ENCODE data around the gene EEPD1.
A peak's percentile ranks its signal among the peaks of the same experiment; 100 is the strongest.

The EEPD1 gene

DNA sequence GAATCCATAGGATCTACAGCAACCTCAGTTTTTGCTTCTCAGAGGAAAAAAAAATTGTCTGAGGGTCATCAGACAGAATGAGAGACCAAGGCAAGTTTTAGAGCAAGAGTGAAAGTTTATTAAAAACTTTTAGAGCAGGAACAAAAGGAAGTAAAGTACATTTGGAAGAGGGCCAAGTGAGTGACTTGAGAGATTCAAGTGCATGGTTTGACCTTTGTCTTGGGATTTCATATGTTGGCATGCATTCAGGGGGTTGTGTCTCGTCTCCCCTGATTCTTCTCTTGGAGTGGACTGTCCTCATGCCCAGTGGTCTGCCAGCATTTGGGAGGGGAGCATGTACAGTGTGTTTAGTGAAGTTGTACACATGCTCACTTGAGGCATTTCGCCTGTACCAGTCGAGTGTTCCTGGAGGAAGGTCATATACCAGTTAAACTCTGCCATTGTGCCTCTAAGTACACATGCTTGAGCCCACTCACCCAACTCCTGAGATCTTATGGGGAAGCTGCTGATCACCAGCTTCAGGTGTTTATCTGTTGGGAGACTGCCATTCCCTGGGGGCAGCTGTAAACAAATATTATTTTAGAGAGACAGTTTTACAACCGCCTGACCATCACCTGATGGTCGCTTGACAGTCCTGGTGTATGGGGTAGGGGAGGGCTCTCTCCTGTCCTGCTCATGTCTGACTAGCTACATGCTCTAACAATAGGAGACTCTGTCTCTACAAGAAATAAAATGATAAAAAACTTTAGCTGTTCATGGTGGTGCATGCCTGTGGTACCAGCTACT is 109.4 kb downstream of the EEPD1 start:
- no peak for DNase-seq

- DNase-seq: no peak
Observed at GRCh38 chr7:36263095-36263484, 110.0 kb downstream of the EEPD1 start.

DNA sequence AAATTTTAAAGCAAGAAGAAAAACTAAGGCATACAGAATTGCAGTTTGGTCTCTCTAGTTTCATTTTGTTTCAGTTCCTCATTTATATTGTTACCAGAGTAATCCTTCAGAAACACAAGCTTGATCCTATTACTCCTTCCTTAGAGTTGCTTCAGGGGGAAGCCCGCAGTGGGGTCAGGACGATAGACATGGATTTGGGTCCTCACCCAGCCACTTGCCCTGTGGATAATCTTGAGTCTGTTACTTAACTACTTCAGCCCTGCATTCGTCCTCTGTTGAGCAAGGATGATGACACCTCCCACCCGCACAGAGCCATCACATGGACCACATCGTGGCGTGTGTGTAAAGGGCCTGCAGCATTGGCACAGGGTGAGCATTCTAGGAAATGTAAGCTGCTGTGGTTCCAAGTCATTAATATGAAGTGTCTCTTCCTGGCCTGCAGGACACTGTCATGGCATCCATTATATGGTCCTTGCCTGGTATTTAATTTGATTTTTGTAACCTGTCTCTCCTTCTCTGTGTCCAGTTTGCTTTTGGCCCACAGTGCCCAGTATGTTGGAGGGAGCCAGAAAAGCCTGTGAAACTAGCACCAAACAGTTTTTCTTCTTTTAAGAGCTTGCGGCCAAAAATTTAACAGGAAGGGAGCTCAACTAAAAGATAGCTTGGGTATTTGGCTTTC is 111.2 kb downstream of the EEPD1 start:
- DNase-seq: no peak

GRCh38 chr7:36264913-36265516 is 112.0 kb downstream of the EEPD1 start:
- no peak for DNase-seq

DNA sequence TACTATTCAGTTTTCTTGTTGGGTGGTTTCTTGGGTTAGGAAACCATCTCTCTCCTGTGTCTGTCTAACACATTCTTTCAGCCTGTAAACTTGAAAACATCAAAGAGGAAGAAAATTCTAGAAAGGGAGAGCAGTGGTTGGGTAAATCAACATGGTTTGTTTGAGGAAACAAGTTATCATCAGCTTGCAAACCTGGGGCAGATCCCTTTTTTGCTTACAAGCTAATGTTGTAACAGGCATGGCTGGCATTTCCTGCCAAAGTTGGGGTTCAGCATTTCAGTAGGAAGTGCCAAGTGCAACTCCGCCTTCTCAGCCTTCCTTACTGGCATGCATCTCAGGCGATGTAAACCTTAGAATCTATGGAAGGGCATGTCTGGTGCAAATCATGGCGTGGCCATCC is 112.6 kb downstream of the EEPD1 start:
- no peak for DNase-seq

DNA sequence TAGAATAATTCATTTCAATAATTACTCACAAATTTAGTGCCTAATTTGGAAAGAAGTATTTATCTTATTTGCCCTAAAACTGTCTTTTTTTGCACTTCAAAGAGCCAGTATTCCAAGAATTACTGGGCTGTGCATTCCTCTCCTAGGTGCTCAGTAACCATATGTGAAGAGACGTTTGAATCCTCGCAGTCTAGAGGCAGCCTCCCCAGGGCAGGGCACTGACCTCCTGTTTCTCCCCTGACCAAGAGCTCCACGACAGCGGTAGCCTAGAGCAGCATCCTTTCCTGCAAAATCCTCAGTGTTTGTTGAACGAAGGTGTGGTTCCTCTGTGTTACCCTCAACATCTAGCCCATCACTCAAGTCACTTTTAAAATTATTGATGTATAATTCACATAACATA is 113.1 kb downstream of the EEPD1 start:
- DNase-seq: no peak

DNA sequence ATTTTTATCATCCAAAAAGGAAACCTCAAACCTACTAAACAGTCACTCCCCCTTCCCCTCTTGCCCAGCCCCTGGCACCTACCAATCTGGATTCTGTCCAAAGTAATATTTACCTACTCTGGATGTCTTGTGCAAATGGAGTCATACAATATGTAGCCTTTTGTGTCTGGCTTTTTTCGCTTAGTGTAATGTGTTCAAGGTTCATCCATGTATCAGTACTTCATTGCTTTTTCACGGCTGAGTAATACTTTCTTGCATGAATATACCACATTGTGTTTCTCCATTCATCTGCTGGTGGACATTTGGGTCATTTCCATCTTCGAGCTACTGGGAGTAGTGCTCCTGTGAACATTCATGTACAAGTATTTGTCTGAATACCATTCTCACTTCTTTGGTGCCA is 113.6 kb downstream of the EEPD1 start:
- DNase-seq: no peak

GRCh38 chr7:36272211-36272566 is 119.1 kb downstream of the EEPD1 start:
- no peak for DNase-seq

DNA sequence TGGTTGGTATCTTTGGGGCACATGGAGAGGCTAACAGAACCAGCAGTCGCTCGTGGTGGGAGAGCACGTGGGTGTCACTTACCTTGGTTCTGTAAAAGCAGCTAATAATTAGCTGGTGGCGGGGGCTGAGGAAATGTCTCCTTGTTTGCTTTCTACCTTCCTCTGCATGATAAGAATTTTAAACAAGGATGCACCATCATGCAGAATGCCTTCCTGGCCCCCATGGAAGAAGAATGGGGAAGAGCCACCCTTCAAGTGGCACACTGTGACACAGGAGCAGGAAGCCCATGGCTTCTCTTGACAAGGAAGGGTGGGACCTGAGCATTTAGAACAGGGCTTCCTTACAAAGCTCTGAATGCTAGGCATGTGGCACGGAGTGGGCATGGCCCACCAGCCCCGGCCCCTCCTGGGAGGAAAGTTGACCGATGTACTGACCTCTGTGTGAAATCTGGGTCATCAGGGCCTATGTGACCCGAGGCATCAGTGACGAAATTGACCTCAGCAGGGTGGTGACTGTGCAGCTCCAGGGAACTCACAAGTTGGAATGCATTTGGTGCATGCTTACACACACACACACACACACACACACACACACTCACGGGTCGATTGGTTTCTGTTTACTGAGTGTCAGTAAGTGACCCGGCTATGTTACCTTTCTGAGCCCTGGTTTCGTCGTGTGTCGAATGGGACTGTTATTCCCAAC is 119.7 kb downstream of the EEPD1 start:
- DNase-seq: no peak

DNA sequence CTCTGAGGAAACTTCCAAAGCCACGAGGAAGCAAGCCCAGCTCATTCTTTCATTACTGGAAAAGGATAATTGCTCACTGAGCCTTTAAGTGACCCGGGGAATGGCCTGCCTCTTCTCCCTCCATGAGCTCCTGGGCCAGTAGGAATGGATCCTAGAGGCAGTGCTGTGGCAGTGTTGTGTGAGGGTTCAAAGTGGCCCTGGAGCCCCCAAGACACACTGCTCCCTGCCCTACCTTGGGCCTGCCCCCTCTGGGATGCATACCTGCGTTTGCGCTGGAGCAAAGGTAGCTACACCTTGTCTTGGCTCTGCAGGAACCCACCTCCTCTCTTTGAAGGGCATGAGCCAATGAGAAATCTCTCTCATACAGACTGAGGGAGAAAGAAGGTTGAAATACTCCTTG is 120.8 kb downstream of the EEPD1 start:
- no peak for DNase-seq

- no peak for DNase-seq
Observed at GRCh38 chr7:36275735-36276284, 122.8 kb downstream of the EEPD1 start.

- DNase-seq: no peak
Observed at GRCh38 chr7:36276428-36277248, 123.6 kb downstream of the EEPD1 start.

DNA sequence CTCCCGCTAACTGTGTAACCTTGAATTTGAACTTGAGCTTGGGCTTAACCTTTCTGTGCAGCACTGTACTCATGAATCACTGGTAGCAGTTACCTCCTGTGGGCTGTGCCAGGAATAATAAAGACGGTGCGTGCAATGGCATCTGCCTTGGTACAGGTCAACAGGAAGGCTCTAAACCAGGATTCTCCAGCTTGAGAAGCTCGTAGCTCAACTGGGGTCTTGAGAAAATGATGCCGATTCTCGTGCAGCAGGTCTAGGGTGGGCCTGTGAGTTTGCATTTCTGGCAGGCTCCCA is 124.1 kb downstream of the EEPD1 start:
- DNase-seq: no peak

DNA sequence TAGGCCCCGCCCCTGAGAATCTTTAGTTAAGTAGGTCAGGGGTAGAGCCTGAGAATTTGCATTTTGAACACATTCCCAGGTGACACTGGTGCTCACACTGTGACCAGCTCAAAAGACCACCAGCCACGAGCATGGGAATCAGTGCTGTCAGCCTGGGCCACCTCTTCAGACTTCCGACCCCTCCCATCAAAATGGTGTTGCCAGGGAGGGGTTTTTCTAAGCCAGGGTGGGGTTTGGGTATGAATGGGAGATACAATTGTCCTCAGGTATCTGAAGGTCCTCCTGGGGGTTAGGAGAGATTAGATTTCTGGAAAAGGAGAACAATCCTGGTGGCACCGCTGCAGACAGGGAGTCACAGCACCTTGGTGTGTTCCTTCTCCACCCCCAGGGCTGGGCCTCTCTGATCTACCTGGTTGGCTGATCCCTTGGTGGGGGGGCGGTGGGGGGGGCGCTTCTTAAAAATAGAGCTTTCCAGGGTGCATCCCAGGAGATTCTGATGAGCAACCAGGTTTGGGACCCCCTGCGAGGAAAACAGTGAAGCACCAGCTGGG is 125.1 kb downstream of the EEPD1 start:
- no peak for DNase-seq

GRCh38 chr7:36278620-36279172 is 125.6 kb downstream of the EEPD1 start:
- DNase-seq: no peak

- no peak for DNase-seq
Observed at GRCh38 chr7:36279200-36279925, 126.3 kb downstream of the EEPD1 start.

DNA sequence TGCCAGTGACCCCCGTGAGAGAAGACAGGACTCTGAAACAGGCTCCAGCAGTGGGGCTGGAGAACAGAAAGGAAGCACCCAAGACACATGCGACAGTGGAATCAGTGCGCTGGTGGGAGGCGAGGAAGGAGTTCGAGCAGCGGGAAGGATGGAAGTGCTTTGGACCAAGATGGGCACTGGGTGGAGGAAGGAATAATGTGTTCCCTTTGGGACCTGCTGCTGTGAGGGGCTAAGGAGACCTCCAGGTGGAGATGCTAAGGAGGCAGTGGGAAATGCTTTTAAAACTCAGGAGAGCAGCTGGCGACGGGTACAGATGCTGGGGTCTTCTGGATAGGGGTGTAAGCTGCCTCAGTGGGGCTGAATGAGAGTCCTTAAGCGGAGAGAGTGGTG is 126.9 kb downstream of the EEPD1 start:
- DNase-seq: no peak

DNA sequence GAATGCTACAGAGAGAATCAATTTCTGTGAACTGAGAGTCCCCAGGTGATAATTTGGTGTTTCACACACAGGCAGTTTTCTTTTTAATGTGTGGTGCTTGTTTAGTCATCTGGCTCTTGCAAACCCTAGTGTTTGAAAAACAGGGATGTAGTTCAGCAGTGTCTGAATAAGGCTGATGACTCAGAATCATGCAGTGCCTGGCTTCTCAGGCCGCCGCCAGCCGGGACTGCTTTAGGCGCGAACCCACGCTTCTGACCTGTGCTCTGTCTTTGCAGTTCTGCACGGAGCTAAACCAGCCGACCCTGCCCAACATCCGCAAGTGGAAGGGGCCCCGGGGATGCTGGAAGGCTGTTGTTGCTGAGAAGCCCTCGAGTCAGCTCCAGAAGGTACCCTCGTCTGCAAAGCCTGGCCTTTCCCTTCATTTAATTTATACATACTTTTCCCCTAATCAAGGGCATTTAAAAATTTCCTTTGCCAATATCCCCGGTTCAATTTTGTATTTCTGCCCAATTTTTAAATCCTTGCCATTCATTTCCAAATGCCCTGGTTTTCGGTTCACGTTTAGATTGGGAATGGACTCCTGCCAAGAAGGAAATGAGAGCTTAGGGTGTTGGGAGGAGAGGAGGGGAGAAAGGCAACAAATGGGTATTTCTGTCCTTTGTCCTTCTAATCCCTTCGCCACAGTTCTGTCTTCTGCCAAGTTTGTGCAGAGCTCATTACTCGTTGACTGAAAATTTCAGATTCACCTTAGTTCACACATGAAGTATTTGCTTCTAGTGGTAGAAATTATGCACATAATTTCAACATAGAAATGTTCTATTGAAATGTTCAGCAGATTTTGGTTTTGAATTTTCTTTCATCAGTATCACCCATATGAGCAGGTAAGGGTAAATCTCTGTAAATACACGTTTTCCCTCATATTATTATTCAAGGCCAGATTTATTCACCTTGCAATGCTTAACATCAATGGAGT is 128.1 kb downstream of the EEPD1 start:
- peak; percentile 68 for DNase-seq

GRCh38 chr7:36281945-36282717 is 129.1 kb downstream of the EEPD1 start:
- no peak for DNase-seq
